ENCODE data around the gene C4BPA. TPM values are rescaled to one million over a fixed set of nuclear protein-coding genes. Genes with fewer than 3 reads are reported as not detected.

The C4BPA gene
- total and polyA plus RNA-seq, 9 of the 15 experiments (the other 6 are each of a cell fraction or from before 2014, with no cell fraction given): 0.04 to 0.22 (median 0.11) TPM; not detected in 3

DNA sequence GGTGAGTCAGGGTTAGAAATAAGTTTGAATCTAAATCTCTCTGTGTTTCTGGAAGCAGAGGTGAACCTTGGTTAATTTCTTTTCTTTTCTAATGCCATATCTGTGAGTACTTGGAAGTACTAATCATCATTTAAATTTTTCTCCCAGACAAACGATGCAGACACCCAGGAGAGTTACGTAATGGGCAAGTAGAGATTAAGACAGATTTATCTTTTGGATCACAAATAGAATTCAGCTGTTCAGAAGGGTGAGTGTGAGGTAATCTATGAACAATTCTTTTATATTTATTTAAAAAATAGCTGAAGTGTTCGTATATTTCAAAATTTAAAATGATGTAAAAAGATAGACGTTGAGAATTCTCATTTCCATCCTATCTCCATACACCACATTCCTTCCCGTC is 11.2 kb downstream of the C4BPA start:
- ATAC-seq (no peak), DNase-seq (ENCODE audit: extremely low read depth in 1 of 4, low spot score in 3 of 4) (no peak), FAIRE-seq (no peak)
- BruUV-seq (replicated peaks): no TSS peak
- ChIA-PET POLR2A (no interaction called here), CTCF (ENCODE audit: low intra/inter-chr PET ratio) (no interaction called here)
- TF ChIP-seq SAFB2 (IDR thresholded peaks at IDR 0.05; ENCODE audit: borderline replicate concordance, low read depth, low read length, severe bottlenecking): no peak
- no peak for TF ChIP-seq CEBPG (CRISPR knock-in tag; IDR thresholded peaks at IDR 0.05)
- peak in 1 of 2 experiments; percentile 32; a peak in 1 of 4 replicates for TF ChIP-seq CEBPG (tag; conservative IDR thresholded peaks at IDR 0.05 in 1 of 2, IDR thresholded peaks at IDR 0.05 in 1 of 2)
- no peak for TF ChIP-seq NFE2L1 (tag; IDR thresholded peaks at IDR 0.05; ENCODE audit: borderline replicate concordance, low read depth)
- TF ChIP-seq, protein P1, sequence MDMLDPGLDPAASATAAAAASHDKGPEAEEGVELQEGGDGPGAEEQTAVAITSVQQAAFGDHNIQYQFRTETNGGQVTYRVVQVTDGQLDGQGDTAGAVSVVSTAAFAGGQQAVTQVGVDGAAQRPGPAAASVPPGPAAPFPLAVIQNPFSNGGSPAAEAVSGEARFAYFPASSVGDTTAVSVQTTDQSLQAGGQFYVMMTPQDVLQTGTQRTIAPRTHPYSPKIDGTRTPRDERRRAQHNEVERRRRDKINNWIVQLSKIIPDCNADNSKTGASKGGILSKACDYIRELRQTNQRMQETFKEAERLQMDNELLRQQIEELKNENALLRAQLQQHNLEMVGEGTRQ (CRISPR knock-in tag; IDR thresholded peaks at IDR 0.05): no peak
- TF ChIP-seq KLF10 (CRISPR knock-in tag; IDR thresholded peaks at IDR 0.05): no peak
- no peak for TF ChIP-seq FOXM1 (IDR thresholded peaks at IDR 0.05; ENCODE audit: low read depth)
- no peak for TF ChIP-seq FOXM1 (CRISPR knock-in tag; IDR thresholded peaks at IDR 0.05; ENCODE audit: low read depth)
- no peak for TF ChIP-seq STAG1 (CRISPR knock-in tag; IDR thresholded peaks at IDR 0.05; ENCODE audit: borderline replicate concordance)
- peak; percentile 48; the same call in 1 of the 2 replicates for TF ChIP-seq CEBPB (tag; IDR thresholded peaks at IDR 0.05)
- intact Hi-C loops (cut with micrococcal nuclease): no loop called here
- H3K27ac ChIP-seq (ENCODE audit: extremely low read depth, low read depth, low read length): no peak overlapping the region
- 33% methylated on average over 5 of the region's 5 CpGs for WGBS (ENCODE audit: insufficient coverage, low coverage, missing lambda C conversion rate)
- no peaks in the 10 kb centered on the region for H3K9me1 ChIP-seq (ENCODE audit: control insufficient read depth, insufficient read depth, low read length)
- no peak overlapping the region for H3K4me2 ChIP-seq (ENCODE audit: insufficient read depth, low read length)
- 0 out of 2 replicates have a peak overlapping the region, but pooled peaks have one; percentile 5 for H2AFZ ChIP-seq (ENCODE audit: low read depth, low read length)
- no peaks in the 10 kb centered on the region for H3K4me1 ChIP-seq (replicated peaks in 1 of 2; ENCODE audit: control insufficient read depth in 2 of 2, insufficient read depth in 2 of 2, low read length in 2 of 2)
- no peaks in the 10 kb centered on the region for H3K27me3 ChIP-seq (ENCODE audit: control insufficient read depth in 2 of 2, insufficient read depth in 2 of 2, low read length in 2 of 2)
- in situ Hi-C loops (cut with MboI): no loop called here
- H3K36me3 ChIP-seq (ENCODE audit: control insufficient read depth, insufficient read depth, low read length): no peaks in the 10 kb centered on the region
- H3K79me2 ChIP-seq (ENCODE audit: control insufficient read depth, insufficient read depth, low read length): no peaks in the 10 kb centered on the region
- H3K9me3 ChIP-seq (replicated peaks; ENCODE audit: control insufficient read depth, insufficient read depth, low read depth, low read length): no peaks in the 10 kb centered on the region
- H3K9ac ChIP-seq (ENCODE audit: insufficient read depth in 1 of 2, low read depth in 2 of 2, low read length in 2 of 2): no peak overlapping the region
- H3K4me3 ChIP-seq: no peak overlapping the region
- H4K20me1 ChIP-seq (replicated peaks; ENCODE audit: control insufficient read depth, insufficient read depth, low read length): no peaks in the 10 kb centered on the region

Measured in K562 (cell line).